WTC11 (cell line): ENCODE measurements around the gene RFX3.

Source experiments
- ATF1 ChIP-seq: sonication (generic); formaldehyde crosslinking; IDR thresholded peaks from 2 replicates; pipeline ENCODE4 v1.8.1; 2023; ENCODE audit warnings: mild to moderate bottlenecking, moderate library complexity, missing genetic modification reagents
- CREM ChIP-seq: sonication (generic); formaldehyde crosslinking; IDR thresholded peaks from 2 replicates; pipeline ENCODE4 v1.8.1; 2022; ENCODE audit warnings: mild to moderate bottlenecking, missing genetic modification reagents, moderate library complexity
- CTCF ChIP-seq: fragments of 200-600 bp; IDR thresholded peaks from 2 replicates; pipeline ENCODE4 v1.8.0; 2022; ENCODE audit warnings: antibody characterized with exemption
- ELF4 ChIP-seq: sonication (generic); formaldehyde crosslinking; IDR thresholded peaks from 2 replicates; pipeline ENCODE4 v1.8.1; 2022; ENCODE audit warnings: low read depth, mild to moderate bottlenecking, moderate library complexity, missing genetic modification reagents
- HMGA2 ChIP-seq: fragments of 250-450 bp; sonication (Bioruptor Pico); IDR thresholded peaks from 2 replicates; pipeline ENCODE4 v1.4.0; 2021; ENCODE audit warnings: mild to moderate bottlenecking, moderate library complexity
- OVOL2 ChIP-seq: fragments of 250-450 bp; sonication (Bioruptor Pico); IDR thresholded peaks from 2 replicates; pipeline ENCODE4 v1.9.0; 2021; ENCODE audit warnings: mild to moderate bottlenecking, borderline replicate concordance
- SP1 ChIP-seq: sonication (generic); formaldehyde crosslinking; conservative IDR thresholded peaks from 2 replicates; pipeline ENCODE4 v1.8.1; 2022; ENCODE audit warnings: missing genetic modification reagents
- TCF7 ChIP-seq: sonication (generic); formaldehyde crosslinking; IDR thresholded peaks from 2 replicates; pipeline ENCODE4 v1.8.0; 2022; ENCODE audit warnings: mild to moderate bottlenecking, low read depth, missing genetic modification reagents, moderate library complexity
- ZNF138 ChIP-seq: sonication (generic); formaldehyde crosslinking; conservative IDR thresholded peaks from 2 replicates; pipeline ENCODE4 v1.8.1; 2022; ENCODE audit warnings: mild to moderate bottlenecking, moderate library complexity, missing genetic modification reagents
- ZNF263 ChIP-seq: sonication (generic); formaldehyde crosslinking; IDR thresholded peaks from 2 replicates; pipeline ENCODE4 v1.8.1; 2022; ENCODE audit warnings: low read depth, mild to moderate bottlenecking, moderate library complexity, missing genetic modification reagents

GRCh38 chr9:3478549-3478953 lies 47.2 kb downstream of the RFX3 start:
- TF ChIP-seq CTCF (no peak), ZNF138 (CRISPR knock-in tag) (no peak), CREM (no peak), ATF1 (CRISPR knock-in tag) (no peak), ZNF263 (no peak), HMGA2 (no peak), SP1 (CRISPR knock-in tag) (no peak), OVOL2 (CRISPR knock-in tag) (no peak), TCF7 (CRISPR knock-in tag) (no peak), ELF4 (no peak)
